Astrocyte of the hippocampus (primary cell): ENCODE measurements around the gene RPL11.
"Not testable (repeated sequence)": the region's sequence is repeated elsewhere in the genome, so short reads cannot be mapped to it uniquely, and the experiment has no call there.

Experiments used
- DNase-seq: peaks from one replicate; pipeline ENCODE4 v3.0.0; 2011; ENCODE audit warnings: low read depth, low spot score

RPL11 gene

GRCh38 chr1:23732363-23733224 is 41.0 kb downstream of the RPL11 start:
- no peak for DNase-seq

- not testable (repeated sequence) for DNase-seq
These were observed 41.7 kb downstream of the RPL11 start for GRCh38 chr1:23733281-23733680.

- no peak for DNase-seq
These were observed 45.0 kb downstream of the RPL11 start for GRCh38 chr1:23736437-23737134.

GRCh38 chr1:23741609-23742008 is 50.0 kb downstream of the RPL11 start:
- DNase-seq, result no peak

GRCh38 chr1:23742670-23743286 is 51.2 kb downstream of the RPL11 start:
- no peak for DNase-seq

GRCh38 chr1:23743287-23744152 is 51.9 kb downstream of the RPL11 start, which contains the start of gene ELOA:
Gene ELOA (plus strand): TSS chr1:23743471. CDS start chr1:23743504, 33 bp downstream.
- peak; percentile 88 for DNase-seq

- DNase-seq, result peak; percentile 32
These were observed 53.9 kb downstream of the RPL11 start for GRCh38 chr1:23745515-23745914.
